Ishikawa (cell line): ENCODE results near the gene CLDN20.

Experiments used
- RAD21 ChIP-seq: IDR thresholded peaks from 2 replicates; pipeline ENCODE4 v1.6.1; 2012; ENCODE audit warnings: low read depth
- YY1 ChIP-seq: IDR thresholded peaks from 2 replicates; pipeline ENCODE4 v1.6.1; 2012; ENCODE audit warnings: low read depth
- TF ChIP-seq, protein P1 (sequence below): IDR thresholded peaks from 2 replicates; pipeline ENCODE4 v1.6.1; 2012

GRCh38 chr6:155234687-155235086 lies 29.1 kb upstream of the CLDN20 start:
- TF ChIP-seq, protein P1, sequence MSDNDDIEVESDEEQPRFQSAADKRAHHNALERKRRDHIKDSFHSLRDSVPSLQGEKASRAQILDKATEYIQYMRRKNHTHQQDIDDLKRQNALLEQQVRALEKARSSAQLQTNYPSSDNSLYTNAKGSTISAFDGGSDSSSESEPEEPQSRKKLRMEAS, result no peak
- TF ChIP-seq RAD21, result no peak
- no peak for TF ChIP-seq YY1
